Pulmonary artery endothelial cell (primary cell): ENCODE results near the gene FAM234B. TPM values are rescaled to one million over a fixed set of nuclear protein-coding genes. Genes with fewer than 3 reads are reported as not detected.

ENCODE experiments used
- DNase-seq: peaks from one replicate; pipeline ENCODE4 v3.0.0-alpha.2; 2011; ENCODE audit warnings: low read depth, low spot score
- total RNA-seq: library from RNA; depleted of rRNA; stranded (reverse); fragments of >200 nt; gene quantifications from 2 replicates; pipeline ENCODE4 v1.2.3, GENCODE V29; 2014

Gene FAM234B, protein sequence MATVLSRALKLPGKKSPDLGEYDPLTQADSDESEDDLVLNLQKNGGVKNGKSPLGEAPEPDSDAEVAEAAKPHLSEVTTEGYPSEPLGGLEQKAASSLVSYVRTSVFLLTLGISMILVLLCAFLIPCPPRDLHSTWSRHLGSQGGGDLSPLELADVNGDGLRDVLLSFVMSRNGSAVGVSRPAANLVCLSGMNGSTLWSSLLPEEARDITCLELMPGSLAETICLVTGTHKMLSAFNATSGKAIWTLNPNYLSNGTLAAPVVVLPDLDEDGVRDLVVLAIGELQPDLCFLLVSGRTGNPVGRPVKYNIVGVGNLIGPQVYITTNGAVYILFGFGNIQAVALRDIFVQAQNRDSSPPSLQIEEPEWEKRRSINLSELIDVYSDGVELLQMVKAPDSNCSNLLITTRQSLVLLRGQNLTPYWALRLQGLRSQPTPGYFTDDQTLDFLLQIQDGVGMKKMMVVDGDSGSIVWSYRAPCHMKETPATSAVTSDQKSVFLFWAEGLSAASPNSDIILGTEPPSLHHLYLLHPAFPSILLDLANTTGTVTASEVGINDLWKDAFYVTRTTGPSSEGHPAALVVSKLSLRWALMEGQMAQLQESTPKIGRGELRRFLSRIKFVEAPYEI
- 6.9 and 12.8 TPM in 2 replicates for total RNA-seq

DNA sequence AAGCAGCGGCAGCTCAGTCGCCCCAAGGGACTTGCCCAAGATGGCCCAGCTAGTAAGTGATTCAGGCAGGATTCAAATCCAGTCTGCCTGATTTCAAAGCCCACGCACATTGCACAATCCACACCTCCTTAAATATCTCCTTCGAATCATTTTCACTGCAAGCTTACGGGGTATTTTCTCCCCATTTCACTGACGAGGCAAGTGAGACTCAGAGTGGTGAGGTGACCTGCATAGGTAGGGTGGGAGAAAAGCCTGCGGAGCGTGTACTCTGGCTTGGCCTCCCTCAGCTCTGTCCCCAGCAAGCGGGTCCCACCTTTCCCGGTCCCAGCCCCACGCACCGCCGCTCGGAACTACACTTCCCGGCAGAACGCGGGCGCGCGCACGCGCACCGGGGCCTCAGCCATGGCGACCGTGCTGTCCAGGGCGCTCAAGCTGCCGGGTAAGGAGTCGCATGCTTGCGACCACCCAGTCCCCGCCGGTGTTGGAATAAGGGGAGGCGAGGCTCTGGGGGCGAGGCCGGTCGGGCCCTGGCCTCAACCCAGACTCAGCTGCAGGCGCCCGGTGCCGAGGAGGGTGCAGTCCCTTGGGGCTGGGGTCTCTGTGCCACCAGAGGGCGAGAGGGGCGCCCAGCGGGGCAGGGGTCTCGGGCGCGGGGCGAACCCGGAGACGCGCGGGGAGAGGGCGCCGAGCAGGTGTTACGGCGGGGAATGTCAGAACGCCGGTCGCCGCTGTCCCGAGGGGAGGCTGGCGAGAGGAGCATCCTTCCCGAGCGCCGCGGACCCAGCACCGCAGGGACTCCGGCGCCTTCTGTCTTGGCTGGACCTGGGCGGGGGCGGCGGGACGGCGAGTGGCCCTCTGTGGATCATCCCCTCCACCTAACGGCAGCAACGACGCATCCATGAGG lies at the start of gene FAM234B:
FAM234B (plus strand) TSS at position 380 of the 904 bp plus-strand sequence; CDS start at position 403, 23 bp downstream.
- no peak for DNase-seq

DNA sequence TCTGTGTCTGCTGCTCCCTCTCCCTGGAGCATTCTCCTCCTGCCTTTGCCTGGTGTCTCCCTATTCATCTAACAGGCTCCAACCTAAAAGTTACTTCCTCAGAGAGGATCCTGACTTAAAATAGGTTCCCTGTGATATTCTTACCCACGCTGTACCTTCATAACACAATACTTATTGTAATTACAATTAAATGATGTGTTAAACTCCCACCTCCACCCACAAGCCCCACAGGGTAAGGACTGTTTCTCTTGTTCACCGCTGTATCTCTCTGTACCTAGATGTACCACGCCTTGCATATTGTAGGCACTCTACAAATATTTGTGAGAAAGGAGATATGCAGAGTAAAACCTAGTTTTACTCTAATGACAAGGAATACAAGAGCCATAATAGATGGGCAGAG lies 49.1 kb upstream of the FAM234B start:
- DNase-seq, result no peak

DNA sequence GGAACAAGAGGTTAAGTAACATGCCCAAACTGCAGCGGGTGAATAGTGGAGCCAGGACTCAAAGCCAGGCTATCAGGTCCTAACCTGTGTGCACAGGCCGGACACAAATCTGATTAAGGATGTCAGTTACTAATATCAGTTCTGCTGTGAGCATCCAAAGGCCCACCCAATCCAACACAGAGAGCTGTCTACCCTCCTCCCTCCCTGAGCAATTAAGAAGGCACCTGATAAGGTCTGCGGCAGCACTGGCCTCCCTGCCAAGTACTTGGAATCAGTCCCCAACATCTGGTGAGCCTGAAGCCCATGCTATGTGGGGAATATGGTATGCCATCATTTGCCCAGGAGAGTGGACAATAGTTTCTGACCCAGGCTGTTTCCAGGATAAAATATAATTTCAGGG lies 48.0 kb upstream of the FAM234B start:
- no peak for DNase-seq

DNA sequence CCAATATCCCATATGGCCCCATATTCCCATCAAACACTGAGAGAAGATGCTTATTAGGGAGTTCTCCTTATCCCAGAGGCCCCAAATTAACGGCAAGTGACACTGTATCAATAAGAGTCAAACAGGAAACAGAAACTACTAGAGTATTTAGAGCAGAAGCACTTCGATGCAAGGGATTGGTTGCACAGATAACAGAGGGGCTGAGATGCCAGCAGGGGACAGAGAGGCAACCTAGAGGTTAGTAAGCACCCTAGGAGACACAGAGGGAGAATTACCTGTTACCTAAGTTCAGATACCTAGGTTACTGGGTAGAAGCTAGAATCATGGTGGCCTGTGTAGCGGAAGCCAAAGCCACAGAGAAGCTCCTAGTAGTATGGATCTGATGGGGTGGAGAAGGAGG lies 47.0 kb upstream of the FAM234B start:
- DNase-seq, result no peak

DNA sequence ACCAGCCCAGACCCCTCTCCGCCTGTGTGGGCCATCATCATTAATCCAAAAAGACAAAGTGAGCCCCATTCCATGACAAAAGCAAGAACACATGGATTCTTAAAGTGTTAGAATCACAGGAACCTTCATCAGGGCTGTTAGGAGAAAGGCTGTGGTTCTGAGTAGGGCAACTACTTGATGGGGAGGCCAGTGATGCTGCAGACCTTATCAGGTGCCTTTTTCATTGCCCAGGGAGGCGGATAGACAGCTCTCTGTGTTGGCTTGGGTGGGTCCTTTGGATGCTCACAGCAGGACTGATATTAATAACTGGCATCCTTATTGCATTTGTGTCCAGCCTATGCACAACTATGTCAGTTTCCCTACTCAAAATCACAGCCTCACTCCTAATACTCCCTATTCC lies 46.4 kb upstream of the FAM234B start:
- no peak for DNase-seq

DNA sequence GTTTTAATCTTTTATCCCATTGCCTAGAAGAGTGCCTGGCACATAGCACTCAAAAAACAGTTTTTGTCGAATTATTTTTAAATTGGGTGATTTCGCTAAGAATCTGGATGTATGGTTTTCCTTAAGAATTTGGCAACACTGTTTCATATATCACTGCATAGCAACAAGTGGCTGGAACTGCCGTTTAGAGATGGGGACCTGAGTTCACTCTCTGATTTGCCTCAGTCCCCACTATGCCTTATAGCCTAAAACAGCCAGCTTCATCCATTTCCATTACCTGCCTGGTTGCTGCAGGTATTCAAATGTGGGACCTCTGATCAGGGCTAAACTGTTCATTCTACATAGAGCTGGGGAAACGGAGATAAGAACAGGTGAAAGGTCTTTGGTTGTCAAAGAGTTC lies 45.9 kb upstream of the FAM234B start:
- no peak for DNase-seq

DNA sequence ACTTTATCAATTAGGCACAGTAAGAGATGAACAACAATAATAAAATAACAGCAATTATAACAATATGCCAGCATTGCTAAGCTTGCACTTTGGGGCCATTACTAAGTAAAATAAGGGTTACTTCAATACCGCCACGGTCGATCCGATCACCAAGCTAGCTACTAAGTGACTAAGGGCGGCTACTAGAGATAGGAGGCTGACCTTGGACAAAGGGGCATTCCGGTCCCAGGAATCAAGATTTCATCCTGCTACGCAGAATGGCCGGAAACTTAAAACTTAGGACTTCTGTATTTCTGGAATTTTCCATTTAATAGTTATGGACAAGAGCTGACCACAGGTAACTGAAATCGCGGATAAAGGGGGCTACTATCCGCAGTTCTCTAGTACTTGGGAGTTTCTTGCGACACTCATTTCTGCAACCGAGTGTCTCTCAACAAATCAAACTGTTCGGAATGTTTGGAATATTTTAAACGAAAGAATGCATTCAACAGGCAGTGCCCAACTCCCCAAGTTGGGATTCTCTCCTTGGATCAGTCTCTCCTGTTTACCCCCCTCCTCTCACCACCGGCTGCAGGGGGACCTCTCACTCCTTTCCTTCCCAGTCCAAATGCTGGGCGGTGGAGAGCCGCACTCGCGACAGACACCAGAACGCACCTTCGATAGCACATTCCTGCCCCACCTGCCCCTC lies 44.8 kb upstream of the FAM234B start:
- DNase-seq, result no peak

DNA sequence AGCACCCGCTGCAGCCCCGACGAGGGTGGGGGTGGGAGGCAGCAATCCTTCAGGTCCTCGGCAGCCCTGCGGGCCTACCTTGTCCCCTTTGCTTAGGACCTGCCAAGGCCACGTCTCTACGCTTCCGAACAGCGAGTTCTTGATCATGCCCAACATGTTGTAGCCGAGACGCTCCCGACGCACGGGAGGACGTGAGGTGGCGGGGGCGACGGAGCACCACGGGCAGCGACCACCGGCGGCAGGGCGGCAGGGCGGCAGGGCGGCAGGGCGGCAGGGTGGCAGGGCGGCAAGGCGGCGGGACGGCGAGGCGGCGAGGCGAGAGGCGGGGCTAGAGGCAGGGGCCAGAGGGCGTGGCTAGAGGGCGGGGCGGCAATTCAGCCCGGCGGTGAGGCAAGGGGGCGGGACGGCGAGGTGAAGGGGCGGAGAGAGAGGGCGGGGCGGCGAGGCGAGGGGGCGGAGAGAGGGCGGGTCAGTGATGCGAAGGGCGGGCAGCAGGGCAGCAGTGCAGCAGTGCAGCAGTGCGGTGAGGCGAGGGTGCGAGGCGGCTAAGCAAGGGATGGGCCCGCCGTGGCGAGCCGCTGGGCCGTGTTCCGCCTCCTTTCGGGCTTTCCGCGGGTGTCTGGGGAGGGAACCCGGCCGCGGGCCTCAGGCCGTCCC lies 44.1 kb upstream of the FAM234B start, which contains the start of gene HEBP1:
HEBP1 (minus strand) TSS at position 307 of the 657 bp plus-strand sequence; CDS start at position 156, 151 bp downstream.
- DNase-seq, result peak; percentile 67

DNA sequence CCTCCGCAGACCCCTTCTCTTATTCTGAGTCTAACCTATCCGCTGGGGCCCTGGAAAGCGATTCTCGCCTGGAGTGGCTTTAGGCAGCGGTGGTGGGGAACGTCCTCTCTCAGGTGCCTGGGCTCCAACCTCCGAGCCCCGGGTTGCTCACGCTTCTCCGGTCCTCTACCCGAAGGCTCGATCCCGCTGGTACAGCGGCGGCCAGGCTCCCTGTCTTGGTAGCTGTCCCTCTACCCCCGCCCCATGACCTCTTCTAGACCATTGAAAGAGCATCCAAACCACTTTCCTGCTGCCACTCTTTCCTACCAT lies 43.6 kb upstream of the FAM234B start:
- DNase-seq, result no peak

DNA sequence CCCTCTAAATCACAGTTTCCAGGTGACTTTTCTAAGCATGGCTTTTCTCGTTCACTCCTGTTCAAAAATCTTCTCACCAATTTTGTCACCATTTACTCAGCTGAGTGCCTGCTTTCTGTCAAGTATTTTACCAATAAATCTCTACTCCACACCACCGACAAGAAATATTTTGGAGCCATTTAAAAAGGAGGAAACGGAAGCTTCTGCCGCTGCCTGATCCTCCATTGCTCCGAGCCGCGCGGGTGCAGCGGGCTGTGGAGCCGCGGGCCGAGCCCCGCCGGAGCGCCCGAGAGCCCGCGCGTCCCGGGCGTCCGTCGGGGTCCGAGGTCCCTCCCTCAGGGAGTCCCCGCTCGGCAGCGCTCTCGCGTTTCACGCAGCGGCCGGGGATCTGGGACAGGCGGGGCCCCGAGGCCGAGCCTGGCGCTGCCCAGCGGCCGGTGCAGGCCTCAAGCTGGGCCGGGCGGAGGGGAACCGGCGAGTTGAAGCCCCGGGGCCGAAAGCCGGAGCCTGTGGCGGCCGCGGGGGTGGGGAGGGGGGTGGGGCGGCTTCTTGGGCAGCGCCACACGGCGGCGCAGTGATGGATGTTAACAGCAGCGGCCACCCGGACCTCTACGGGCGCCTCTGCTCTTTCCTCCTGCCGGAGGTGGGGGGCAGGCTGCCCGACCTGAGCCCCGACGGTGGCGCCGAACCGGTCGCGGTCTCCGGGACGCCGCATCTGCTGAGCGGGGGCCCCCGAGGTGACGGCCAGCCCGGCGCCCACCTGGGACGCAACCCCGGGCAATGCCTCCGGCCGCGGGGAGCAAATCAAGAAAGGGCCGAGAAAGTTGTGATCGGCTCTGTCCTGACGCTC lies 43.0 kb upstream of the FAM234B start:
- no peak for DNase-seq

DNA sequence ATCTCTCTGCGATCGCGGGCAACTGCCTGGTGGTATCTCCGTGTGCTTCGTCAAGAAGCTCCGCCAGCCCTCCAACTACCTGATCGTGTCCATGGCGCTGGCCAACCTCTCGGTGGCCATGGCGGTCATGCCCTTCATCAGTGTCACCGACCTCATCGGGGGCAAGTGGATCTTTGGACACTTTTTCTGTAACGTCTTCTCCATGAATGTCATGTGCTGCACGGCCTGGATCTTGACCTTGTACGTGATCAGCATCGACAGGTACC lies 42.5 kb upstream of the FAM234B start:
- DNase-seq, result no peak

DNA sequence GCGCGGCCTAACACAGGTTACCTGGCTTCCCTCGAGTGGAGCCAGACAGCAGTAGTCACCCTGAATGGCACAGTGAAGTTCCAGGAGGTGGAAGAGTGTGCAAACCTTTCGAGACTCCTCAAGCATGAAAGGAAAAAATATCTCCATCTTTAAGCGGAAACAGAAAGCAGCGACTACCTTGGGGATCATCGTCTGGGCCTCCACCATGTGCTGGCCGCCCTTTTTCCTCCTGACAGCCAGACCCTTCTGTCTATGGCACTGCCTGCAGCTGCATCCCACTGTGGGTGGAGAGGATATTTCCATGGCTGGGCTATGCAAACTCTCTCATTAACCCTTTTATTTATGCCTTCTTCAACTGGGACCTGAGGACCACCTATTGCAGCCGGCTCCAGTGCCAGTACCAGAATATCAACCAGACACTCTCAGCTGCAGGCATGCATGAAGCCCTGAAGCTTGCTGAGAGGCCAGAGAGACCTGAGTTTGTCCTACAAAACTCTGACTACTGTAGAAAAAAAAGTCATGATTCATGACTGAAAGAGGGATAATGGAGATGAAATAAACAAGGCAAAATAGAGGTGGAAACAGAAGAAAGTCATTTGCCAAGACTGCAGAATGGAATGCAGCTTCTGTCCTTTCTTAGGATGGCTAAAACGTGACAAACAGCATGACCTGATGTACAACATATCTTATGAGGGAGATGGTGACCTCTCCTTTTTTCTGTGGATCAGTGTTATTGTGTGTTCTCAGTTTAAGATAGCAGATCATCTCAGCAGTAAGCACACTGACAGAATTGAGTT lies 41.7 kb upstream of the FAM234B start:
- DNase-seq, result no peak

DNA sequence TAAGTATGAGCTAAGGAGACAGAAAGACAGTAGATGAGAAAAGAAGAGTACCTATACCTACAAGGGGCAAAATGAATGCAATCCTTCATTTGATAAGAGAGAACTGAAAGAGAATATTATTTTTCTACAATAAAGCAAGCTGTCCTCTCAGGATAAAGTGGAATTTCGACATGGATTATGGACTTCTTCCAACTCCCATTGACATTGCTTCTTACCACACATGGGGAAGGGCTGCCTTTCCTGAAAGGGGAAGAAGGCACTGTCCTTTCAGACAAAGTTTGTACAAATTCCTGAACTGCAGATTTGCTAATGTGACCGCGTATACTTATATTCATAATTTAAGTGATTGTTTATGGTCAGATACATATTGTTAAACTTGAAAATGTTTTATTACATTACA lies 39.8 kb upstream of the FAM234B start:
- DNase-seq, result no peak

DNA sequence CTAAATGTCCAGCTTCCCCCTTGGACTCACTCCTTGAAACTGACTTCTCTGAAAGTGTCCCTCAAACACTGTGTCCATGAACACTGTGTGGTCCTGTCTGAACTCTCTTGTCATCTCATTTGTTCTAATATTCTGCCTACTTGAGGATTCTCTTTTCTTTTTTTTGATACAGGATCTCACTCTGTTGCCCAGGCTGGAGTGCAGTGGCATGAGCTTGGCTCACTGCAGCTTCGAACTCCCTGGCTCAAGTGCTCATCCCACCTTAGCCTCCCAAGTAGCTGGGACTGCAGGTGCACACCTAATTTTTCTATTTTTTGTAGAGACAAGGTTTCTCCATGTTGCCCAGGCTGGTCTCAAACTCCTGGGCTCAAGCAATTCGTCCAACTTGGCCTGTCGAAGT lies 39.2 kb upstream of the FAM234B start:
- DNase-seq, result no peak

DNA sequence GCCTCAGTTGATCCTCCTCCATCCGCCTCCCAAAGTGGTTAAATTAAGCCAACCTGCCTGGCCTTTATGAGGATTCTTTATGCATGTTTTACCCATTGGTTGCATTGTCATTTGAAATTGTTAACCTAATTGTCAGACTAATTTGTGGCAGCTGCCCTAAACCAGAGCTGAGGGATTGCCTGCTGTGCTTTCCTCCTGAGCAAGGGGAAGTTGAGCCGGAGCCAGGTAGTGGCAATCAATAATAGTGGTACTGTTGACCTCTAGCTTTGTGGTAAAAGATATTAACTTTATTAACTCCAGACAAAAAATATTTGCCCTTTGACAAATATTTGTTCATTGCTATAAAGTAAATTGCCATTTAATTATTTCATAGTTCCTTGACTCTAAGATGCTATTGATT lies 38.5 kb upstream of the FAM234B start:
- no peak for DNase-seq

DNA sequence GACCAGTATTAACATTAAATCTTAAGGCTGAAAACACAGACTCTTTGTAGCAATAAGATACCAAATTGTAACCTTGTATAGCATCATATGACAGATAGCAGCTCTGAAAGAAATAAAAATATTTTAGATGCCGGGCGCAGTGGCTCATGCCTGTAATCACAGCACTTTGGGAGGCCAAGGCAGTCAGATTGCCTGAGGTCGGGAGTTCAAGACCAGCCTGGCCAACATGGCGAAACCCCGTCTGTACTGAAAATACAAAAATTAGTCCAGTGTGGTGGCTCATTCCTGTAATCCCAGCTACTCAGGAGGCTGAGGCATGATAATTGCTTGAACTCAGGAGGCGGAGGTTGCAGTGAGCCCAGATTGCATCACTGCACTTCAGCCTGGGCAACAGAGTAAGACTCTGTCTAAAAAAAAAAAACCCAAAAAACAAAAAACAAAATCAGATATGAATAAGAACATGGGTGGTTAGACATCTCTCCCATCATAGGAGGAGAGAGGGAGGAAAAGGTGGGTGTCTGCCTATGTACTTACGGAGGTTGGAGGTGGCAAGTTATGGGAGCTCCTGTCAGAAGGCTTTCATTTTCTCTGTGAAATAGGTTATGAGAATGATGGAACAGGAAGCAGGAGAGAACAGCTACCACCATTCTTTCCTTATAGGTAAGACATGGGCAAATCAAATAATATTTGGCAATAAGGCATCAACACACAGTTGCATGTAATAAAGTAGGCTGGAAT lies 36.5 kb upstream of the FAM234B start:
- no peak for DNase-seq

DNA sequence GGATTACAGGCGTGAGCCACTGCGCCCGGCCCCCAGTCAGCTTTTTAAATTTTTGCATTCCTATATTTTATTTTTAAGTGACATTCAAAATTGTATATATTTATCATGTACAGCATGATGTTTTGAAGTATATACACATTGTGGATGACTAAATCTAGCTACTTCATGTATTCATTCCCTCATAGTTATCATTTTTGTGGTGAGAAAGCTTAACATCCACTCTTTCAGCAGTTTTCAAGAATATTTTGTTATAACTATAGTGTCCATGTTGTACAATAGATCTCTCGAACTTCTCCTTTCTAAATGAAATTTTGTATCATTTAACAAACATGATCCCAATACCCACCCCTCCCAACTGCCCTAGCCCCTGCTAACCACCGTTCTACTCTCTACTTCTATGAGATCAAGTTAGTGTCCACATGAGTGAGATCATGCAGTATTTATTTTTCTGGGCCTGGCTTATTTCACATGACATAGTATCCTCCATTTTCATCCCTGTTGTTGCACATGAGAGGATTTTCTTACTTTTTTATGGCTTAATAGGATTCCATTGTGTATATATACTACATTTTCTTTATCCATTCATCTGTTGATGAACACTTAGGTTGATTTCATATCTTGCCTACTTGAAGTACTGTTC lies 35.3 kb upstream of the FAM234B start:
- DNase-seq, result no peak

DNA sequence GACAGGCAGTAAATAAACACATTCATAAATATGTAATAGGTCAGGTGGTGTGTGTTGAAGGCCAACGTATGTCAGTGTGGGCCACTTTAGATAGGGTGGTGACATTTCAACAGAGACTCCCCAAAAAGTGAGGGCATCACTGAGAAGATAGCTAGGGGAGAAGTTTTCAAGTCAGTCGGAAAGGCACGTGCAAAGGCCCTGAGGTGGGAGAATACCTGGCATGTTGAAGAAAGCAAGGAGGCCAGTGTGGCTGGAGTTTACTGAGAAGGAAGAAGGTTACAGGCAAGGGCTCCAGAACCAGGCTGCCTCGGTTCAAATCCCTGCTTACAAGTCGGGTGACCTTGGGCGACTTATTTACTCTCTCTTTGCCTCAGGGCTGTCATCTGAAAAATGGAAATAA lies 33.1 kb upstream of the FAM234B start:
- DNase-seq, result no peak
